ENCODE data around the gene THAP3.
"Not testable (repeated sequence)": the region's sequence is repeated elsewhere in the genome, so short reads cannot be mapped to it uniquely, and the experiment has no call there.

THAP3 gene

GRCh38 chr1:6635161-6635909 lies 10.7 kb downstream of the THAP3 start:
- no peak for DNase-seq (ENCODE audit: low read depth in 2 of 2)

- DNase-seq (ENCODE audit: low read depth in 2 of 2), result no peak
Observed at GRCh38 chr1:6635910-6636760, 11.5 kb downstream of the THAP3 start.

GRCh38 chr1:6636778-6637177 lies 12.1 kb downstream of the THAP3 start:
- DNase-seq (ENCODE audit: low read depth in 2 of 2), result not testable (repeated sequence)

- no peak for DNase-seq (ENCODE audit: low read depth in 2 of 2)
Observed at GRCh38 chr1:6637770-6638169, 13.1 kb downstream of the THAP3 start.

- no peak for DNase-seq (ENCODE audit: low read depth in 2 of 2)
Observed at GRCh38 chr1:6638226-6638625, 13.6 kb downstream of the THAP3 start.

- not testable (repeated sequence) for DNase-seq (ENCODE audit: low read depth in 2 of 2)
Observed at GRCh38 chr1:6640867-6641266, 16.2 kb downstream of the THAP3 start.

GRCh38 chr1:6645018-6645417 lies 20.4 kb downstream of the THAP3 start:
- no peak for DNase-seq (ENCODE audit: low read depth in 2 of 2)

GRCh38 chr1:6646499-6647148 lies 22.0 kb downstream of the THAP3 start:
- no peak for DNase-seq (ENCODE audit: low read depth in 2 of 2)

GRCh38 chr1:6648556-6648955 lies 23.9 kb downstream of the THAP3 start:
- DNase-seq (ENCODE audit: low read depth in 2 of 2), result no peak

GRCh38 chr1:6651909-6652308 lies 27.2 kb downstream of the THAP3 start:
- no peak for DNase-seq (ENCODE audit: low read depth in 2 of 2)

GRCh38 chr1:6652986-6653385 lies 28.3 kb downstream of the THAP3 start:
- DNase-seq (ENCODE audit: low read depth in 2 of 2), result no peak

- no peak for DNase-seq (ENCODE audit: low read depth in 2 of 2)
Observed at GRCh38 chr1:6653436-6654290, 29.0 kb downstream of the THAP3 start.

- DNase-seq (ENCODE audit: low read depth in 2 of 2), result no peak
Observed at GRCh38 chr1:6657138-6657537, 32.5 kb downstream of the THAP3 start.

GRCh38 chr1:6658359-6659060 lies 33.8 kb downstream of the THAP3 start:
- DNase-seq (ENCODE audit: low read depth in 2 of 2), result no peak

- DNase-seq (ENCODE audit: low read depth in 2 of 2), result no peak
Observed at GRCh38 chr1:6660415-6661049, 35.9 kb downstream of the THAP3 start.

GRCh38 chr1:6662468-6662867 lies 37.8 kb downstream of the THAP3 start:
- not testable (repeated sequence) for DNase-seq (ENCODE audit: low read depth in 2 of 2)

GRCh38 chr1:6666696-6667095 lies 42.0 kb downstream of the THAP3 start:
- DNase-seq (ENCODE audit: low read depth in 2 of 2), result no peak

GRCh38 chr1:6667139-6667538 lies 42.5 kb downstream of the THAP3 start:
- DNase-seq (ENCODE audit: low read depth in 2 of 2), result no peak

GRCh38 chr1:6668503-6668902 lies 43.8 kb downstream of the THAP3 start:
- DNase-seq (ENCODE audit: low read depth in 2 of 2), result no peak

- DNase-seq (ENCODE audit: low read depth in 2 of 2), result no peak
Observed at GRCh38 chr1:6672558-6672957, 47.9 kb downstream of the THAP3 start.
